Measurements from ENCODE around the gene DTL.

DNA sequence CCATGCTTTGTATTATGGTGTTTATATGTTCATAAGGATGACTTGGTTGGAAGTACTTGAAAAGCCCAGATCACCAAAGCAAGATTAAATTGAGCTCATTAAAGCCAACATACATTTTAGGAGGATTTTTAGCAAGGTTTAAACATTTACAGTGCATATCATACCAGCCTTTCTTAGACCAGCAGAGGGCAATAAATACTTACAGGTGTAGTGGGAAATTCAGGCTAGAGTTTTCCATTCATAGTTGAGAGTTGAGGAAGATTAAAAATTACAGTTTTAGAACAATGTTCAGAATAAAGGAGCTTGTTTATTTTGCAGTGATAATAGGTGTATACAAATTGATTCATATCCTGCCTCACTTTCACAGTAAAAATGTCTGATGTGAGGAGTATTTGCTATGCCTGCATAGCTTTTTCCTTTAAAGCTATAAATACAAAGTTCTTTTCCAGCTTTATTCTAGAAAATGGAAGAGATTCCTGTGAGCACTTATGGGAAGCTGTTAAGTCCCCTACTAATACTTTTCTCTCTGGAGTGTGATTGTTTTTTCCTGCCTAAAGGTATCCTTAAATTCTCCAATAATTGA, 35.3 kb downstream of the DTL start:
- no peak for TF ChIP-seq RCOR1 (IDR thresholded peaks at IDR 0.05; ENCODE audit: low read depth, low read length)
- TF ChIP-seq, protein P1, sequence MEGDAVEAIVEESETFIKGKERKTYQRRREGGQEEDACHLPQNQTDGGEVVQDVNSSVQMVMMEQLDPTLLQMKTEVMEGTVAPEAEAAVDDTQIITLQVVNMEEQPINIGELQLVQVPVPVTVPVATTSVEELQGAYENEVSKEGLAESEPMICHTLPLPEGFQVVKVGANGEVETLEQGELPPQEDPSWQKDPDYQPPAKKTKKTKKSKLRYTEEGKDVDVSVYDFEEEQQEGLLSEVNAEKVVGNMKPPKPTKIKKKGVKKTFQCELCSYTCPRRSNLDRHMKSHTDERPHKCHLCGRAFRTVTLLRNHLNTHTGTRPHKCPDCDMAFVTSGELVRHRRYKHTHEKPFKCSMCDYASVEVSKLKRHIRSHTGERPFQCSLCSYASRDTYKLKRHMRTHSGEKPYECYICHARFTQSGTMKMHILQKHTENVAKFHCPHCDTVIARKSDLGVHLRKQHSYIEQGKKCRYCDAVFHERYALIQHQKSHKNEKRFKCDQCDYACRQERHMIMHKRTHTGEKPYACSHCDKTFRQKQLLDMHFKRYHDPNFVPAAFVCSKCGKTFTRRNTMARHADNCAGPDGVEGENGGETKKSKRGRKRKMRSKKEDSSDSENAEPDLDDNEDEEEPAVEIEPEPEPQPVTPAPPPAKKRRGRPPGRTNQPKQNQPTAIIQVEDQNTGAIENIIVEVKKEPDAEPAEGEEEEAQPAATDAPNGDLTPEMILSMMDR (IDR thresholded peaks at IDR 0.05) = peak; percentile 80
- no peak for TF ChIP-seq HOXA7 (CRISPR knock-in tag; IDR thresholded peaks at IDR 0.05)
- TF ChIP-seq, protein P2, sequence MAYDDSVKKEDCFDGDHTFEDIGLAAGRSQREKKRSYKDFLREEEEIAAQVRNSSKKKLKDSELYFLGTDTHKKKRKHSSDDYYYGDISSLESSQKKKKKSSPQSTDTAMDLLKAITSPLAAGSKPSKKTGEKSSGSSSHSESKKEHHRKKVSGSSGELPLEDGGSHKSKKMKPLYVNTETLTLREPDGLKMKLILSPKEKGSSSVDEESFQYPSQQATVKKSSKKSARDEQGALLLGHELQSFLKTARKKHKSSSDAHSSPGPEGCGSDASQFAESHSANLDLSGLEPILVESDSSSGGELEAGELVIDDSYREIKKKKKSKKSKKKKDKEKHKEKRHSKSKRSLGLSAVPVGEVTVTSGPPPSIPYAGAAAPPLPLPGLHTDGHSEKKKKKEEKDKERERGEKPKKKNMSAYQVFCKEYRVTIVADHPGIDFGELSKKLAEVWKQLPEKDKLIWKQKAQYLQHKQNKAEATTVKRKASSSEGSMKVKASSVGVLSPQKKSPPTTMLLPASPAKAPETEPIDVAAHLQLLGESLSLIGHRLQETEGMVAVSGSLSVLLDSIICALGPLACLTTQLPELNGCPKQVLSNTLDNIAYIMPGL (CRISPR knock-in tag; IDR thresholded peaks at IDR 0.05; ENCODE audit: borderline replicate concordance) = no peak
- peak; percentile 94 for TF ChIP-seq SMC3 (IDR thresholded peaks at IDR 0.05)
- no peak for TF ChIP-seq CBX8 (IDR thresholded peaks at IDR 0.05)
